Thymus (tissue), 11 donors: ENCODE data around the gene C2orf92. TPM values are rescaled to one million over a fixed set of nuclear protein-coding genes. Genes with fewer than 3 reads are reported as not detected.

ENCODE experiments used
- DNase-seq, 9 donors: peaks; one replicate each; pipeline ENCODE4 v3.0.0-alpha.2; 2013; ENCODE audit warnings: low spot score in 9 of 9, low read depth in 6 of 9, missing footprints in 1 of 9
- H3K27ac ChIP-seq, 2 donors: one replicate each; pipeline ENCODE4 v1.5.1; 2013; ENCODE audit warnings: control low read depth in 1 of 2, low read depth in 1 of 2, low read length in 1 of 2, mild to moderate bottlenecking in 1 of 2, moderate library complexity in 1 of 2
- H3K27me3 ChIP-seq, 2 donors: one replicate each; pipeline ENCODE4 v1.5.1; 2013; ENCODE audit warnings: low read length in 1 of 2; ENCODE audit not compliant: control insufficient read depth in 2 of 2, insufficient read depth in 1 of 2
- H3K36me3 ChIP-seq, 2 donors: one replicate each; pipeline ENCODE4 v1.5.1; 2013; ENCODE audit warnings: low read length in 1 of 2, mild to moderate bottlenecking in 1 of 2, moderate library complexity in 1 of 2; ENCODE audit not compliant: control insufficient read depth in 2 of 2, insufficient read depth in 2 of 2
- H3K4me1 ChIP-seq, 2 donors: one replicate each; pipeline ENCODE4 v1.5.1; 2013; ENCODE audit warnings: low read length in 2 of 2; ENCODE audit not compliant: control insufficient read depth in 2 of 2, insufficient read depth in 2 of 2
- H3K4me3 ChIP-seq, 2 donors: one replicate each; pipeline ENCODE4 v1.5.1; 2013; ENCODE audit warnings: low read length in 2 of 2, control low read depth in 1 of 2, mild to moderate bottlenecking in 1 of 2
- H3K9me3 ChIP-seq, 2 donors: one replicate each; pipeline ENCODE4 v1.5.1; 2013; ENCODE audit warnings: low read length in 1 of 2, mild to moderate bottlenecking in 1 of 2; ENCODE audit not compliant: control insufficient read depth in 2 of 2, insufficient read depth in 1 of 2
- WGBS: extraction: QIAGEN DNeasy Blood & Tissue Kit; methylation state at CpG from one replicate; pipeline ENCODE4 v1.1.7; 2013; 5-methylcytosine and 5-hydroxymethylcytosine counted together
- polyA plus RNA-seq: library from polyadenylated mRNA; stranded (reverse); fragments of 200-250 nt; gene quantifications from one replicate; pipeline ENCODE4 v1.2.3, GENCODE V29; 2013
- total RNA-seq: library from RNA; stranded (reverse); fragments of 120-200 nt; gene quantifications from one replicate; pipeline ENCODE4 v1.2.4, GENCODE V29; 2013
- donor health status: healthy.

C2orf92 gene
- total and polyA plus RNA-seq, 2 donors: 2.9 to 13.1 TPM

- WGBS: 95% methylated on average over 4 of the region's 4 CpGs
- Histone ChIP-seq H3K27me3 (no peaks in the 10 kb centered on the region), H3K4me1 (peaks cover 6 to 17% of the 10 kb centered on the region in 2 donors), H3K36me3 (peaks cover 27 to 31% of the 10 kb centered on the region in 2 donors), H3K27ac (no peak overlapping the region), H3K9me3 (no peaks in the 10 kb centered on the region), H3K4me3 (peak overlapping the region; percentile 79 to 97)
- DNase-seq: no peak
Measured at GRCh38 chr2:97646977-97647376, 22.5 kb upstream of the C2orf92 start.

DNA sequence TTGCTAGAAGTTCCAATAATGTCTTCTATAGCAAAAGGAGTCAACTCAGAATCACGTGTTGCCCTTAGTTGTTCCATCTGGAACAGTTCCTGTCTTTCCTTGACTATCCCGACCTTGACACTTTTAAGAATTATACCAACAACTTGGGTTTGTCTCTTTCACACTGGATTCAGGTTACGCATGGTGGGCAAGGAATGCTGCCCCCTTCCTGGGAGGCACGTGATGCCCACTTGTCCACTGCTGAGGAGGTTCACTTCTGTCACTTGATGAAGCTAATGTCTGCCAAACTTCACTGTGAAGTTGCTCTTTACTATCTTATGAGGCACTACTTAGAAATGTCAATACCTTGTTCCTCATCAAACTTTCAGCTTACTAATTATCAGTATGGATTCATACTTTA lies 18.4 kb upstream of the C2orf92 start:
- H3K27ac ChIP-seq: no peak overlapping the region
- no peaks in the 10 kb centered on the region for H3K27me3 ChIP-seq
- peaks cover 6 to 8% of the 10 kb centered on the region in 2 donors for H3K4me1 ChIP-seq
- 97% methylated on average over 4 of the region's 4 CpGs for WGBS
- DNase-seq: no peak
- peaks cover 0 to 9% of the 10 kb centered on the region in 2 donors for H3K9me3 ChIP-seq
- H3K36me3 ChIP-seq: peaks cover 33 to 47% of the 10 kb centered on the region in 2 donors
- H3K4me3 ChIP-seq: no peak overlapping the region

GRCh38 chr2:97653473-97653872 lies 16.0 kb upstream of the C2orf92 start:
- H3K4me1 ChIP-seq: no peaks in the 10 kb centered on the region
- peaks cover 0 to 9% of the 10 kb centered on the region in 2 donors for H3K9me3 ChIP-seq
- H3K36me3 ChIP-seq: peaks cover 43 to 55% of the 10 kb centered on the region in 2 donors
- H3K27me3 ChIP-seq: no peaks in the 10 kb centered on the region
- no peak overlapping the region for H3K27ac ChIP-seq
- 99% methylated on average over 2 of the region's 2 CpGs for WGBS
- no peak overlapping the region for H3K4me3 ChIP-seq
- no peak for DNase-seq

DNA sequence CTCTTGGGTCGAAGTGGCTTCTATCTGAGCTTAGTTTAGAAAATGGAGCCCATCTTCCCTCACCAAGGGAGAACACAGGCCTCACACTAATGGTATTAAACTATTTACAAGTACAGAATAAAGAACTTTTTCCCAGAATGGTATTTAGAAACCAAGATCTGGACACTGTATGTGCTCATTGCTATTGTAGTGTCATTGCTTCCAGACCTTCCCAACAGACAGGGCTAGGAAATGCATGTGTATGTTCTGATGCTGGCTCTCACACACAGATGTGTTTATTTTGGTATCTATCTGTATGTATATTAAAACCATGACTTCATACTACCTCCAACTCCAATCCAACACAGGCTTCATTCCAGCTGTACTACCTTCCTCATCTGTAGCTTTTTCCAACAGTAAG lies 15.6 kb upstream of the C2orf92 start:
- H3K36me3 ChIP-seq: peaks cover 45 to 54% of the 10 kb centered on the region in 2 donors
- no peak overlapping the region for H3K27ac ChIP-seq
- peaks cover 0 to 9% of the 10 kb centered on the region in 2 donors for H3K9me3 ChIP-seq
- no peak overlapping the region for H3K4me3 ChIP-seq
- H3K27me3 ChIP-seq: no peaks in the 10 kb centered on the region
- no peak for DNase-seq
- no peaks in the 10 kb centered on the region for H3K4me1 ChIP-seq
- WGBS: 99% methylated on average over 1 of the region's 1 CpG

DNA sequence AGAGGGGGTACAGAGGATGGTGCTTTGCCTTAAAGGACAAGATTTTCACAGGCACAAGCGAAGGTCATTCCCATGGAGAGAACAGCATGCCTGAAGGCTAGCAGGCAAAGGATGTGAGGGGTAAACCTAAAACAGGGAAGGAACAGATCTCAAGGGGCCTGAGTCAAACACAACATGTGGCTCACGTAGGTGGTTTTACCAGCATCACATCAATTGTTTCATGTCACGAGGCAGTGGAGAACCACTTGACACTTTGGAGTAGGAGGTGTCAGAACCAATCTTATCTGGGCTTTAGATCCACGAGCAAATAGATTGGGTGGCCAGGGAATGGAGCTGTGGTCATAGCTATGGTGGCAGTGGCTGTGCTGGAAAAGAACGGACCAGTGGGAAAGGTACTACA lies 15.2 kb upstream of the C2orf92 start:
- Histone ChIP-seq H3K4me3 (no peak overlapping the region), H3K27me3 (no peaks in the 10 kb centered on the region), H3K4me1 (no peaks in the 10 kb centered on the region), H3K36me3 (peaks cover 45 to 55% of the 10 kb centered on the region in 2 donors), H3K9me3 (peaks cover 0 to 9% of the 10 kb centered on the region in 2 donors), H3K27ac (no peak overlapping the region)
- DNase-seq: no peak
- WGBS: 98% methylated on average over 5 of the region's 5 CpGs

DNA sequence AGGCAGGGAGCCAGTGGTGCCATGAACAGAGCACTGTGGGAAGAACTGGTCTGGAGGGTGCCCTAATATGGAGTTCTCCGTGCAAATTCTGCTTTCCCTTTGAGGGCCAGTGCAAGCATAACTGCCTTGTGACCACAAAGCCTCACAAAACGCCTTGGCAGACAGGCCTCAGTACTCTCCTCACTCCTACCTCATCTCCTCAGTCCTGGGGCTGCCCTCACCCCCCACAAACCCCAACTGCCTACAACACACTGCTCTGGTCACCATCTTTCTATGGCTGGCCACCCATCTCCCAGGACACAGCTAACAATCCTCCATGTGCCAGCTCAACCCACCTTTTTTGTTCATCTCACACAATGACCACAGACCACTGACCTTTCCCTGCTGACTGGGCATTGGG lies 14.7 kb upstream of the C2orf92 start:
- no peak overlapping the region for H3K27ac ChIP-seq
- peaks cover 44 to 51% of the 10 kb centered on the region in 2 donors for H3K36me3 ChIP-seq
- no peaks in the 10 kb centered on the region for H3K27me3 ChIP-seq
- WGBS: 95% methylated on average over 2 of the region's 2 CpGs
- no peak for DNase-seq
- H3K9me3 ChIP-seq: peaks cover 0 to 9% of the 10 kb centered on the region in 2 donors
- no peaks in the 10 kb centered on the region for H3K4me1 ChIP-seq
- H3K4me3 ChIP-seq: no peak overlapping the region

DNA sequence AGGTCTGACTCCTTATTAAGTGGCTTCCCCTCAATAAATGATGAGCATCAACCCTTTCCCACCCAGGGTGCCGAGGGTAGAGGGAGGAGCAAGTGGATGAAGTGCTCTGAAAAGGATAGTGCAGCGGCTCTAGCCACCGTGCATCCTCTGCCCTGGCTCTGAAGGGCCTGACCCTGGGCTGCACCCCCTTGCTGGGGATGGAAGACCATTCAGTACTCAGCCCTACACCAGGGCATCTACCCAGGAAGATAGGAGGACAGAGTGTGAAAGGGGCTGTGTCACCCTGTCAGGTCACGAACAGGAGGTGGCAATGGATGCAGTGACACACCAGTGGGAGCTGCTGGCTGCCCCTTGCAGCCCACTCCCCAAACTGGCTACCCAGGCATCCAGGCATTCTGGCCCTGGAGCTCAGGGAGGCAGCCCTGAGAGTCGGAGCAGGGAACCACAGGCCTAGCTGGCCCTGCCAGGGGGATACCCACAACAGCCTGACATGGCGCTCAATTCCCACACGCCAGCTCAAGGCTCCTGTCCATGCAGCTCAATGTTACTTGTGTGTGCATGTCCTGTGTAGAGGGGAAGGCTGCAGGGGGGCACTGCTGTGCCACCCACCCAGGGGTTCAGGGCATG lies 13.3 kb upstream of the C2orf92 start:
- Histone ChIP-seq H3K4me1 (no peaks in the 10 kb centered on the region), H3K27me3 (no peaks in the 10 kb centered on the region), H3K27ac (no peak overlapping the region), H3K36me3 (peaks cover 54 to 55% of the 10 kb centered on the region in 2 donors), H3K9me3 (peaks cover 0 to 9% of the 10 kb centered on the region in 2 donors), H3K4me3 (no peak overlapping the region)
- 99% methylated on average over 7 of the region's 7 CpGs for WGBS
- DNase-seq: no peak

- DNase-seq: no peak
- no peak overlapping the region for H3K4me3 ChIP-seq
- no peaks in the 10 kb centered on the region for H3K27me3 ChIP-seq
- 95% methylated on average over 15 of the region's 15 CpGs for WGBS
- peaks cover 54 to 61% of the 10 kb centered on the region in 2 donors for H3K36me3 ChIP-seq
- H3K4me1 ChIP-seq: peaks cover 3 to 4% of the 10 kb centered on the region in 2 donors
- H3K27ac ChIP-seq: no peak overlapping the region
- H3K9me3 ChIP-seq: peaks cover 0 to 9% of the 10 kb centered on the region in 2 donors
Measured at GRCh38 chr2:97656905-97657587, 12.5 kb upstream of the C2orf92 start.

DNA sequence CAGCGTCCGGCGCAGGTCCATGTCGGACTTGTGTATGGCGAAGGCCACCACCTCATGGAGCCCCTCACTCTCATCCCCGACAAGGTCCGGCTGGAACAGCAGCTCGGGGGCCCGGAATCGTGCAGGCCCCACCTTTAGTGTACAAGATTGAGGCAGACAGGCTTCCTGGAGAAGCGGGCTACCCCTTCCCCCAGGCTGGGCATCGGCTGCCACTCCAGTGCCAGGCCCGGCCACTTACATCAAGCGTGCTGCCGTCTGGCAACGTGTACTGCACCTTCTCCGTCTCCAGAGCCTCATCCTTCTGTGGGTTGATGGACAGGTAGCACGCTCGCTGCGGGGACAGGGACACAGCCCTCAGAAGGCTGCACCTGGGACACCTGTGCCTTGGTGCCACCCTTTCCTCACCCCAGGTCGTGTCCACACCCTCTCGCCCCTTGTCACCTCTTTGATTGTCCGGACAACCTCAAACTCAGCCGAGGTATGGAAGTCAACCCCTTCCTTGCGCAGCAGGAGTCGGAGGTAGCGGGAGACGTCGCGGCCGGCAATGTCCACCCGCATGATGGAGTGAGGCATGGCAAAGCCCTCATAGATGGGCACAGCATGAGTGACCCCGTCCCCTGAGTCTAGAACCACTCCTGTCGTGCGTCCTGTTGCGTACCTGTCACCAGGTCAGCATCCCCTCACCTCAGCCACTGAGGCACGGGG lies 11.4 kb upstream of the C2orf92 start:
- H3K27me3 ChIP-seq: no peaks in the 10 kb centered on the region
- WGBS: 95% methylated on average over 37 of the region's 37 CpGs
- DNase-seq: no peak
- no peak overlapping the region for H3K27ac ChIP-seq
- peaks cover 9 to 15% of the 10 kb centered on the region in 2 donors for H3K4me1 ChIP-seq
- peaks cover 0 to 9% of the 10 kb centered on the region in 2 donors for H3K9me3 ChIP-seq
- peaks cover 54 to 61% of the 10 kb centered on the region in 2 donors for H3K36me3 ChIP-seq
- no peak overlapping the region for H3K4me3 ChIP-seq
